ENCODE data around the gene E2F2. TPM values are rescaled to one million over a fixed set of nuclear protein-coding genes. Genes with fewer than 3 reads are reported as not detected.
"Not testable (repeated sequence)": the region's sequence is repeated elsewhere in the genome, so short reads cannot be mapped to it uniquely, and the experiment has no call there.

The E2F2 gene
- total and polyA plus RNA-seq, 2 experiments from 2014 or later, result 0.85 to 1.2 TPM

DNA sequence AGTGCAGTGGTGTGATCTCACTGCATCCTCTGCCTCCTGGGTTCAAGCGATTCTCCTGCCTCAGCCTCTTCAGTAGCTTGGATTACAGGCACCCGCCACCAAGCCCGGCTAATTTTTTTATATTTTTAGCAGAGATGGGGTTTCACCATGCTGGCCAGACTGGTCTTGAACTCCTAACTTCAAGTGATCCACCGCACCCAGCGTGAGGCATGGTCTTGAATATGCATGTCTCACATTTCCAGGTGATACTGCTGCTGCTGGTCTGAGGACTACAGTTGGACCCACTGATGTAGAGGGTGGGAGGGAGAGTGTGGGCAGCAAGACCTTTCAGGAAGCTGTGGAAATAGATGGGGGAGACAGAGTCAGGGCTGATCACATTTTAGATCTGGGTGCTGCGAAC, 25.2 kb downstream of the E2F2 start:
- Histone ChIP-seq H3K9me3 (ENCODE audit: low read depth) (no peaks in the 10 kb centered on the region), H3K36me3 (replicated peaks; ENCODE audit: insufficient read depth, low read depth) (no peaks in the 10 kb centered on the region), H2AFZ (no peak overlapping the region), H3K27me3 (no peaks in the 10 kb centered on the region), H3K4me3 (no peak overlapping the region), H3K4me2 (no peak overlapping the region), H3K9me2 (replicated peaks; ENCODE audit: insufficient read depth) (no peaks in the 10 kb centered on the region), H3K79me2 (no peaks in the 10 kb centered on the region), H3K27ac (no peak overlapping the region), H3K4me1 (ENCODE audit: insufficient read depth) (no peaks in the 10 kb centered on the region), H4K20me1 (ENCODE audit: insufficient read depth, poor library complexity, severe bottlenecking) (no peaks in the 10 kb centered on the region)
- TF ChIP-seq EZH2 (IDR thresholded peaks at IDR 0.05; ENCODE audit: borderline replicate concordance) (no peak), EZH2phosphoT487 (IDR thresholded peaks at IDR 0.05; ENCODE audit: low read depth, severe bottlenecking, unreplicated experiment) (no peak)
- TF ChIP-seq, protein P1, sequence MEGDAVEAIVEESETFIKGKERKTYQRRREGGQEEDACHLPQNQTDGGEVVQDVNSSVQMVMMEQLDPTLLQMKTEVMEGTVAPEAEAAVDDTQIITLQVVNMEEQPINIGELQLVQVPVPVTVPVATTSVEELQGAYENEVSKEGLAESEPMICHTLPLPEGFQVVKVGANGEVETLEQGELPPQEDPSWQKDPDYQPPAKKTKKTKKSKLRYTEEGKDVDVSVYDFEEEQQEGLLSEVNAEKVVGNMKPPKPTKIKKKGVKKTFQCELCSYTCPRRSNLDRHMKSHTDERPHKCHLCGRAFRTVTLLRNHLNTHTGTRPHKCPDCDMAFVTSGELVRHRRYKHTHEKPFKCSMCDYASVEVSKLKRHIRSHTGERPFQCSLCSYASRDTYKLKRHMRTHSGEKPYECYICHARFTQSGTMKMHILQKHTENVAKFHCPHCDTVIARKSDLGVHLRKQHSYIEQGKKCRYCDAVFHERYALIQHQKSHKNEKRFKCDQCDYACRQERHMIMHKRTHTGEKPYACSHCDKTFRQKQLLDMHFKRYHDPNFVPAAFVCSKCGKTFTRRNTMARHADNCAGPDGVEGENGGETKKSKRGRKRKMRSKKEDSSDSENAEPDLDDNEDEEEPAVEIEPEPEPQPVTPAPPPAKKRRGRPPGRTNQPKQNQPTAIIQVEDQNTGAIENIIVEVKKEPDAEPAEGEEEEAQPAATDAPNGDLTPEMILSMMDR (IDR thresholded peaks at IDR 0.05; ENCODE audit: poor library complexity), result no peak
- no peak for DNase-seq (ENCODE audit: low spot score)
- 95% methylated on average over 6 of the region's 6 CpGs for WGBS (ENCODE audit: low lambda C conversion rate, missing lambda C conversion rate)

- 74% methylated on average over 8 of the region's 24 CpGs for WGBS (ENCODE audit: low lambda C conversion rate, missing lambda C conversion rate)
- H2AFZ ChIP-seq; H3K4me3 ChIP-seq; H3K36me3 ChIP-seq (replicated peaks; ENCODE audit: insufficient read depth, low read depth); DNase-seq (ENCODE audit: low spot score); H3K9me3 ChIP-seq (ENCODE audit: low read depth); H4K20me1 ChIP-seq (ENCODE audit: insufficient read depth, poor library complexity, severe bottlenecking); H3K4me2 ChIP-seq; H3K27ac ChIP-seq; H3K4me1 ChIP-seq (ENCODE audit: insufficient read depth); H3K27me3 ChIP-seq; H3K9me2 ChIP-seq (replicated peaks; ENCODE audit: insufficient read depth); H3K79me2 ChIP-seq: not testable (repeated sequence)
Observed at GRCh38 chr1:23504156-23504555, 26.9 kb downstream of the E2F2 start.

DNA sequence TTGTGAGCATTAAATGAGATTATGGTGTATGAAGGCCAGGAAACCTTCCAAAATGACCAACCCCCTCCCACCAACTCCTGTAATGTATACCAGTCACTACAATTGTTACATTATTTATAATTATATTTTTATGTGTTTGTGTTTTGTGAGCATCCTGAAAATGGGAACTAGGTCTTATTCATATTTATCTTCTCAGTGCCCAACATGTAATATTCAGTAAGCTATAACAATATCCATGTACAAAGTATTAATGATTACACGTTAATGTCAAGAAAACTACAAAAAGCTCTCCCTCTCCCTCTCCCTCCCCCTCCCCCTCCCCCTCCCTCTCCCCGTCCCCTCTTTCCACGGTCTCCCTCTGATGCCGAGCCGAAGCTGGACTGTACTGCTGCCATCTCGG, 28.1 kb downstream of the E2F2 start:
- no peaks in the 10 kb centered on the region for H3K79me2 ChIP-seq
- H3K4me1 ChIP-seq (ENCODE audit: insufficient read depth), result no peaks in the 10 kb centered on the region
- DNase-seq (ENCODE audit: low spot score), result no peak
- WGBS (ENCODE audit: low lambda C conversion rate, missing lambda C conversion rate), result no CpG with 5 or more reads among the region's 6 CpGs
- H3K9me2 ChIP-seq (replicated peaks; ENCODE audit: insufficient read depth), result no peaks in the 10 kb centered on the region
- no peaks in the 10 kb centered on the region for H3K9me3 ChIP-seq (ENCODE audit: low read depth)
- no peak overlapping the region for H3K4me2 ChIP-seq
- H3K36me3 ChIP-seq (replicated peaks; ENCODE audit: insufficient read depth, low read depth), result no peaks in the 10 kb centered on the region
- H3K27ac ChIP-seq, result no peak overlapping the region
- no peak overlapping the region for H3K4me3 ChIP-seq
- H4K20me1 ChIP-seq (ENCODE audit: insufficient read depth, poor library complexity, severe bottlenecking), result no peaks in the 10 kb centered on the region
- no peak overlapping the region for H2AFZ ChIP-seq
- no peak for TF ChIP-seq EZH2phosphoT487 (IDR thresholded peaks at IDR 0.05; ENCODE audit: low read depth, severe bottlenecking, unreplicated experiment)
- TF ChIP-seq, protein P1 (IDR thresholded peaks at IDR 0.05; ENCODE audit: poor library complexity), result no peak
- TF ChIP-seq EZH2 (IDR thresholded peaks at IDR 0.05; ENCODE audit: borderline replicate concordance), result no peak
- no peaks in the 10 kb centered on the region for H3K27me3 ChIP-seq

DNA sequence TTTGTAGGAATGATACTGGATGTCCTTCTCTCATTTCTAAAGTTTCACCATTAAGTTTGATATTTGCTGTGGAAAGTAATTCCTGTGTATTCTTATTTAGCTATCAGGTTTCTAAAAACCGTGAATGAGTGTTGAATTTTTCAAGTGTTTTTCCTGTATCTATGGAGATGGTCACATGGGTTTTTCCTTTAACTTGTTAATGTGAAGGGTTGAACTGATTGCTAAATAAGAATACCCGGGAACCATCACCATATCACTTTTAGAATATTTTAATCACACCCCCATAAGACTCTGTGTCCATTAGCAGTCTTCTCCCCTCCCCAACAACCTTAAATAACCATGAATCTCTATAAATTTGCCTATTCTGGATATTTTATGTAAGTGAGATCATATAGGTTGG, 30.6 kb downstream of the E2F2 start:
- H4K20me1 ChIP-seq (ENCODE audit: insufficient read depth, poor library complexity, severe bottlenecking), result no peaks in the 10 kb centered on the region
- H3K27ac ChIP-seq, result no peak overlapping the region

More for the DNA sequence above, 30.6 kb downstream of the E2F2 start:
- no peak overlapping the region for H3K4me2 ChIP-seq
- DNase-seq (ENCODE audit: low spot score), result no peak
- no peak overlapping the region for H3K4me3 ChIP-seq
- TF ChIP-seq EZH2 (IDR thresholded peaks at IDR 0.05; ENCODE audit: borderline replicate concordance), result no peak
- TF ChIP-seq, protein P1 (IDR thresholded peaks at IDR 0.05; ENCODE audit: poor library complexity), result no peak
- TF ChIP-seq EZH2phosphoT487 (IDR thresholded peaks at IDR 0.05; ENCODE audit: low read depth, severe bottlenecking, unreplicated experiment), result no peak
- no peaks in the 10 kb centered on the region for H3K4me1 ChIP-seq (ENCODE audit: insufficient read depth)
- H2AFZ ChIP-seq, result no peak overlapping the region
- H3K27me3 ChIP-seq, result no peaks in the 10 kb centered on the region
- no peaks in the 10 kb centered on the region for H3K9me2 ChIP-seq (replicated peaks; ENCODE audit: insufficient read depth)
- H3K79me2 ChIP-seq, result no peaks in the 10 kb centered on the region
- H3K9me3 ChIP-seq (ENCODE audit: low read depth), result no peaks in the 10 kb centered on the region
- WGBS (ENCODE audit: low lambda C conversion rate, missing lambda C conversion rate), result 63% methylated on average over 2 of the region's 2 CpGs
- no peaks in the 10 kb centered on the region for H3K36me3 ChIP-seq (replicated peaks; ENCODE audit: insufficient read depth, low read depth)
